Hepatocyte (in vitro differentiated cells): ENCODE results near the gene IL10.

Experiments used
- CTCF ChIP-seq: fragments of 200-600 bp; sonication (generic); IDR thresholded peaks from 2 replicates; pipeline ENCODE4 v1.5.1; 2016; ENCODE audit warnings: antibody characterized with exemption, mild to moderate bottlenecking; ENCODE audit not compliant: poor library complexity
- EZH2phosphoT487 ChIP-seq: fragments of 200-600 bp; sonication (generic); IDR thresholded peaks from one replicate; pipeline ENCODE4 v1.6.1; 2018; ENCODE audit warnings: antibody characterized with exemption, mild to moderate bottlenecking, low read depth, moderate library complexity; ENCODE audit not compliant: unreplicated experiment, severe bottlenecking

DNA sequence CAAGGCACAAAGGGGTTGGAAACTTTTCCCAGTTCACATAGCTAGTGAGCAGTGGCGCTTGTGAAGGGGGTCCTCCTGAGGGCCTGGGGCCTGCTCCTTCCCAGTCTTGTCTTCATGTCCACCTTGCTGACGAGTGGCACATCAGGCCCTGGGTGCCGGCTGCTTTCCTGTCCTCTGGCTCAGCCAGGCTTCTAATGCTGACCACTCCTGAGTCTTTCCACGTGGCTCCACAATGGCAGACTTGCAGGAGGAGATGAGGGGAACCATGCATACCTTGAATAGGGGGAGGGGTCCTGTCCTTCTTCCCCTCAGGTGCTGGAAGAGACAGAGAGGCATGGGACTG, 48.9 kb downstream of the IL10 start:
- TF ChIP-seq EZH2phosphoT487 (no peak), CTCF (no peak)
